Measurements from ENCODE around the gene MOCOS. TPM values are rescaled to one million over a fixed set of nuclear protein-coding genes. Genes with fewer than 3 reads are reported as not detected.

Gene MOCOS
- total and polyA plus RNA-seq, 2 of the 8 experiments (the other 6 are each of a cell fraction or from before 2014, with no cell fraction given): 4.7 to 5.8 TPM

GRCh38 chr18:36312806-36313395, 125.6 kb downstream of the MOCOS start:
- Histone ChIP-seq H3K14ac (ENCODE audit: insufficient read length) (no peak overlapping the region), H2AK5ac (ENCODE audit: low read depth, low read length) (no peak overlapping the region), H4K5ac (ENCODE audit: insufficient read length, low read depth, low read length) (no peak overlapping the region), H4K8ac (ENCODE audit: extremely low read depth, insufficient read depth, low read length) (no peak overlapping the region), H2BK5ac (ENCODE audit: low read depth, low read length) (no peak overlapping the region), H3K23ac (ENCODE audit: insufficient read length) (no peak overlapping the region), H3K4me3 (ENCODE audit: extremely low read depth in 1 of 4, insufficient read depth in 2 of 4, low read depth in 3 of 4, low read length in 4 of 4) (no peak overlapping the region), H3K79me1 (ENCODE audit: low read depth, low read length) (no peaks in the 10 kb centered on the region; the same call in 1 of the 2 replicates), H3K18ac (ENCODE audit: extremely low read depth, low read length) (no peak overlapping the region), H2BK120ac (replicated peaks; ENCODE audit: low read depth, low read length) (no peak overlapping the region), H2BK15ac (ENCODE audit: low read length) (no peak overlapping the region), H3K27ac (ENCODE audit: low read depth, low read length) (no peak overlapping the region), H3K23me2 (ENCODE audit: low read depth, low read length) (no peaks in the 10 kb centered on the region), H2BK12ac (ENCODE audit: low read depth, low read length) (no peak overlapping the region), H3K56ac (replicated peaks; ENCODE audit: insufficient read length, low read depth, low read length) (no peak overlapping the region), H3K36me3 (ENCODE audit: control insufficient read depth in 2 of 4, insufficient read depth in 4 of 4, low read length in 3 of 4) (no peaks in the 10 kb centered on the region), H3K9me3 (ENCODE audit: insufficient read depth in 2 of 2, low read depth in 1 of 2, low read length in 1 of 2) (no peaks in the 10 kb centered on the region), H4K91ac (replicated peaks; ENCODE audit: insufficient read length, low read length) (no peak overlapping the region), H2AFZ (ENCODE audit: low read length) (no peak overlapping the region), H3K4me1 (replicated peaks in 1 of 4; ENCODE audit: control insufficient read depth in 3 of 4, insufficient read depth in 4 of 4, low read length in 3 of 4) (peaks cover 2 to 10% (median 5%) of the 10 kb centered on the region in 4 experiments; a peak in 6 of 7 replicates), H3K4ac (replicated peaks; ENCODE audit: insufficient read length, low read depth, low read length) (no peak overlapping the region), H3K79me2 (ENCODE audit: control insufficient read depth in 1 of 2, insufficient read depth in 2 of 2, low read length in 2 of 2) (no peaks in the 10 kb centered on the region), H3K27me3 (replicated peaks in 1 of 4; ENCODE audit: control insufficient read depth in 3 of 4, extremely low read depth in 1 of 4, insufficient read depth in 3 of 4, low read length in 3 of 4) (no peaks in the 10 kb centered on the region), H2BK20ac (ENCODE audit: low read length) (no peak overlapping the region), H3K4me2 (ENCODE audit: insufficient read depth in 1 of 2, low read depth in 2 of 2, low read length in 2 of 2) (no peak overlapping the region), H4K20me1 (replicated peaks in 1 of 2; ENCODE audit: control insufficient read depth in 1 of 2, insufficient read depth in 2 of 2, low read length in 2 of 2) (no peaks in the 10 kb centered on the region), H3K9ac (replicated peaks in 1 of 4; ENCODE audit: extremely low read depth in 1 of 4, low read depth in 3 of 4, low read length in 3 of 4) (no peak overlapping the region)
- DNase-seq (ENCODE audit: low read depth in 1 of 2, low spot score in 2 of 2) (no peak), FAIRE-seq (no peak)
- 91% methylated on average over 2 of the region's 2 CpGs; no CpG with 5 or more reads in 1 of the 2 experiments for whole genome bisulfite sequencing, 2 experiments (ENCODE audit: extremely low coverage in 1 of 2, insufficient coverage in 1 of 2, insufficient read length in 1 of 2, insufficient replicate concordance in 2 of 2, low coverage in 1 of 2, low lambda C conversion rate in 2 of 2, missing lambda C conversion rate in 1 of 2)
- ChIA-PET CTCF (ENCODE audit: partially characterized antibody) (interaction anchor here (0.9 kb wide), 1 partner anchor 19 kb away, joined by 3 read pairs; no protein-coding TSS in a partner anchor), POLR2A (ENCODE audit: partially characterized antibody) (no interaction called here)
- TF ChIP-seq KDM4A (IDR thresholded peaks at IDR 0.05; ENCODE audit: low read depth, low read length, severe bottlenecking) (no peak), RBBP5 (IDR thresholded peaks at IDR 0.05; ENCODE audit: borderline replicate concordance, low read depth, low read length) (no peak), CBX8 (IDR thresholded peaks at IDR 0.05; ENCODE audit: borderline replicate concordance, low read depth, low read length) (no peak), POU5F1 (IDR thresholded peaks at IDR 0.05; ENCODE audit: low read depth, low read length) (no peak), HDAC2 (IDR thresholded peaks at IDR 0.05; ENCODE audit: borderline replicate concordance in 1 of 2, low read depth in 2 of 2, low read length in 2 of 2) (no peak), USF2 (IDR thresholded peaks at IDR 0.05; ENCODE audit: low read length) (no peak), TEAD4 (IDR thresholded peaks at IDR 0.05; ENCODE audit: low read depth, low read length) (no peak), CBX5 (IDR thresholded peaks at IDR 0.05; ENCODE audit: low read depth, low read length) (no peak), EZH2 (IDR thresholded peaks at IDR 0.05; ENCODE audit: low read depth, low read length, severe bottlenecking) (no peak)

All from H1 (cell line).